ENCODE measurements around the gene CMC1. TPM values are rescaled to one million over a fixed set of nuclear protein-coding genes. Genes with fewer than 3 reads are reported as not detected.

Gene CMC1
- total and polyA plus RNA-seq, 9 of the 15 experiments (the other 6 are each of a cell fraction or from before 2014, with no cell fraction given) = 15.9 to 74.6 (median 48.9) TPM

DNA sequence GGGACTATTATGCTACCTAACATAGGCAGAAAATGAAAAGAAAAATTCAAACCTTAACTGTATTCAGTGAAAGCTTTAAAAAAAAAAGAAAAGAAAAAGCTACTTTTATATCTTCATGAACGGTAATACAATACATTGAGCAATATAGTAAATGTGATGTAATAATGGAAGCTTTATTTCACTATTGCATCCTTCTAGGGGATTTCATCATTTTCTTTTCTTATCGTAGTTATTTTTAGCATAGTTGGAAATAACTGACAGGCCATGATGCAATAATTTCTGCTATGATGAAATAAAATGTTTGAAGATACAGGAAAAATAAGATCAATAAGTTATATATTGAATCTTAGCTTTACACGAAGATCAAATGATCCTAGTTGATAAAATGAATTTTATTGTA lies 66.8 kb downstream of the CMC1 start (continued):
- TF ChIP-seq, protein P1, sequence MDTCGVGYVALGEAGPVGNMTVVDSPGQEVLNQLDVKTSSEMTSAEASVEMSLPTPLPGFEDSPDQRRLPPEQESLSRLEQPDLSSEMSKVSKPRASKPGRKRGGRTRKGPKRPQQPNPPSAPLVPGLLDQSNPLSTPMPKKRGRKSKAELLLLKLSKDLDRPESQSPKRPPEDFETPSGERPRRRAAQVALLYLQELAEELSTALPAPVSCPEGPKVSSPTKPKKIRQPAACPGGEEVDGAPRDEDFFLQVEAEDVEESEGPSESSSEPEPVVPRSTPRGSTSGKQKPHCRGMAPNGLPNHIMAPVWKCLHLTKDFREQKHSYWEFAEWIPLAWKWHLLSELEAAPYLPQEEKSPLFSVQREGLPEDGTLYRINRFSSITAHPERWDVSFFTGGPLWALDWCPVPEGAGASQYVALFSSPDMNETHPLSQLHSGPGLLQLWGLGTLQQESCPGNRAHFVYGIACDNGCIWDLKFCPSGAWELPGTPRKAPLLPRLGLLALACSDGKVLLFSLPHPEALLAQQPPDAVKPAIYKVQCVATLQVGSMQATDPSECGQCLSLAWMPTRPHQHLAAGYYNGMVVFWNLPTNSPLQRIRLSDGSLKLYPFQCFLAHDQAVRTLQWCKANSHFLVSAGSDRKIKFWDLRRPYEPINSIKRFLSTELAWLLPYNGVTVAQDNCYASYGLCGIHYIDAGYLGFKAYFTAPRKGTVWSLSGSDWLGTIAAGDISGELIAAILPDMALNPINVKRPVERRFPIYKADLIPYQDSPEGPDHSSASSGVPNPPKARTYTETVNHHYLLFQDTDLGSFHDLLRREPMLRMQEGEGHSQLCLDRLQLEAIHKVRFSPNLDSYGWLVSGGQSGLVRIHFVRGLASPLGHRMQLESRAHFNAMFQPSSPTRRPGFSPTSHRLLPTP (IDR thresholded peaks at IDR 0.05; ENCODE audit: borderline replicate concordance, extremely low read depth, insufficient read length) = no peak
- TF ChIP-seq SETDB1 (IDR thresholded peaks at IDR 0.05; ENCODE audit: low read length) (no peak), MAFK (IDR thresholded peaks at IDR 0.05; ENCODE audit: low read length) (no peak), ESRRA (IDR thresholded peaks at IDR 0.05; ENCODE audit: borderline replicate concordance, low read depth) (no peak), NR4A1 (CRISPR knock-in tag; IDR thresholded peaks at IDR 0.05) (no peak), NR4A1 (tag; IDR thresholded peaks at IDR 0.05) (no peak), GABPA (tag; conservative IDR thresholded peaks at IDR 0.05; ENCODE audit: low read depth) (no peak), ZNF347 (CRISPR knock-in tag; IDR thresholded peaks at IDR 0.05; ENCODE audit: low read depth) (no peak)
- TF ChIP-seq, protein P2, sequence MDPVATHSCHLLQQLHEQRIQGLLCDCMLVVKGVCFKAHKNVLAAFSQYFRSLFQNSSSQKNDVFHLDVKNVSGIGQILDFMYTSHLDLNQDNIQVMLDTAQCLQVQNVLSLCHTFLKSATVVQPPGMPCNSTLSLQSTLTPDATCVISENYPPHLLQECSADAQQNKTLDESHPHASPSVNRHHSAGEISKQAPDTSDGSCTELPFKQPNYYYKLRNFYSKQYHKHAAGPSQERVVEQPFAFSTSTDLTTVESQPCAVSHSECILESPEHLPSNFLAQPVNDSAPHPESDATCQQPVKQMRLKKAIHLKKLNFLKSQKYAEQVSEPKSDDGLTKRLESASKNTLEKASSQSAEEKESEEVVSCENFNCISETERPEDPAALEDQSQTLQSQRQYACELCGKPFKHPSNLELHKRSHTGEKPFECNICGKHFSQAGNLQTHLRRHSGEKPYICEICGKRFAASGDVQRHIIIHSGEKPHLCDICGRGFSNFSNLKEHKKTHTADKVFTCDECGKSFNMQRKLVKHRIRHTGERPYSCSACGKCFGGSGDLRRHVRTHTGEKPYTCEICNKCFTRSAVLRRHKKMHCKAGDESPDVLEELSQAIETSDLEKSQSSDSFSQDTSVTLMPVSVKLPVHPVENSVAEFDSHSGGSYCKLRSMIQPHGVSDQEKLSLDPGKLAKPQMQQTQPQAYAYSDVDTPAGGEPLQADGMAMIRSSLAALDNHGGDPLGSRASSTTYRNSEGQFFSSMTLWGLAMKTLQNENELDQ (CRISPR knock-in tag; IDR thresholded peaks at IDR 0.05; ENCODE audit: borderline replicate concordance) = no peak
- TF ChIP-seq, protein P3, sequence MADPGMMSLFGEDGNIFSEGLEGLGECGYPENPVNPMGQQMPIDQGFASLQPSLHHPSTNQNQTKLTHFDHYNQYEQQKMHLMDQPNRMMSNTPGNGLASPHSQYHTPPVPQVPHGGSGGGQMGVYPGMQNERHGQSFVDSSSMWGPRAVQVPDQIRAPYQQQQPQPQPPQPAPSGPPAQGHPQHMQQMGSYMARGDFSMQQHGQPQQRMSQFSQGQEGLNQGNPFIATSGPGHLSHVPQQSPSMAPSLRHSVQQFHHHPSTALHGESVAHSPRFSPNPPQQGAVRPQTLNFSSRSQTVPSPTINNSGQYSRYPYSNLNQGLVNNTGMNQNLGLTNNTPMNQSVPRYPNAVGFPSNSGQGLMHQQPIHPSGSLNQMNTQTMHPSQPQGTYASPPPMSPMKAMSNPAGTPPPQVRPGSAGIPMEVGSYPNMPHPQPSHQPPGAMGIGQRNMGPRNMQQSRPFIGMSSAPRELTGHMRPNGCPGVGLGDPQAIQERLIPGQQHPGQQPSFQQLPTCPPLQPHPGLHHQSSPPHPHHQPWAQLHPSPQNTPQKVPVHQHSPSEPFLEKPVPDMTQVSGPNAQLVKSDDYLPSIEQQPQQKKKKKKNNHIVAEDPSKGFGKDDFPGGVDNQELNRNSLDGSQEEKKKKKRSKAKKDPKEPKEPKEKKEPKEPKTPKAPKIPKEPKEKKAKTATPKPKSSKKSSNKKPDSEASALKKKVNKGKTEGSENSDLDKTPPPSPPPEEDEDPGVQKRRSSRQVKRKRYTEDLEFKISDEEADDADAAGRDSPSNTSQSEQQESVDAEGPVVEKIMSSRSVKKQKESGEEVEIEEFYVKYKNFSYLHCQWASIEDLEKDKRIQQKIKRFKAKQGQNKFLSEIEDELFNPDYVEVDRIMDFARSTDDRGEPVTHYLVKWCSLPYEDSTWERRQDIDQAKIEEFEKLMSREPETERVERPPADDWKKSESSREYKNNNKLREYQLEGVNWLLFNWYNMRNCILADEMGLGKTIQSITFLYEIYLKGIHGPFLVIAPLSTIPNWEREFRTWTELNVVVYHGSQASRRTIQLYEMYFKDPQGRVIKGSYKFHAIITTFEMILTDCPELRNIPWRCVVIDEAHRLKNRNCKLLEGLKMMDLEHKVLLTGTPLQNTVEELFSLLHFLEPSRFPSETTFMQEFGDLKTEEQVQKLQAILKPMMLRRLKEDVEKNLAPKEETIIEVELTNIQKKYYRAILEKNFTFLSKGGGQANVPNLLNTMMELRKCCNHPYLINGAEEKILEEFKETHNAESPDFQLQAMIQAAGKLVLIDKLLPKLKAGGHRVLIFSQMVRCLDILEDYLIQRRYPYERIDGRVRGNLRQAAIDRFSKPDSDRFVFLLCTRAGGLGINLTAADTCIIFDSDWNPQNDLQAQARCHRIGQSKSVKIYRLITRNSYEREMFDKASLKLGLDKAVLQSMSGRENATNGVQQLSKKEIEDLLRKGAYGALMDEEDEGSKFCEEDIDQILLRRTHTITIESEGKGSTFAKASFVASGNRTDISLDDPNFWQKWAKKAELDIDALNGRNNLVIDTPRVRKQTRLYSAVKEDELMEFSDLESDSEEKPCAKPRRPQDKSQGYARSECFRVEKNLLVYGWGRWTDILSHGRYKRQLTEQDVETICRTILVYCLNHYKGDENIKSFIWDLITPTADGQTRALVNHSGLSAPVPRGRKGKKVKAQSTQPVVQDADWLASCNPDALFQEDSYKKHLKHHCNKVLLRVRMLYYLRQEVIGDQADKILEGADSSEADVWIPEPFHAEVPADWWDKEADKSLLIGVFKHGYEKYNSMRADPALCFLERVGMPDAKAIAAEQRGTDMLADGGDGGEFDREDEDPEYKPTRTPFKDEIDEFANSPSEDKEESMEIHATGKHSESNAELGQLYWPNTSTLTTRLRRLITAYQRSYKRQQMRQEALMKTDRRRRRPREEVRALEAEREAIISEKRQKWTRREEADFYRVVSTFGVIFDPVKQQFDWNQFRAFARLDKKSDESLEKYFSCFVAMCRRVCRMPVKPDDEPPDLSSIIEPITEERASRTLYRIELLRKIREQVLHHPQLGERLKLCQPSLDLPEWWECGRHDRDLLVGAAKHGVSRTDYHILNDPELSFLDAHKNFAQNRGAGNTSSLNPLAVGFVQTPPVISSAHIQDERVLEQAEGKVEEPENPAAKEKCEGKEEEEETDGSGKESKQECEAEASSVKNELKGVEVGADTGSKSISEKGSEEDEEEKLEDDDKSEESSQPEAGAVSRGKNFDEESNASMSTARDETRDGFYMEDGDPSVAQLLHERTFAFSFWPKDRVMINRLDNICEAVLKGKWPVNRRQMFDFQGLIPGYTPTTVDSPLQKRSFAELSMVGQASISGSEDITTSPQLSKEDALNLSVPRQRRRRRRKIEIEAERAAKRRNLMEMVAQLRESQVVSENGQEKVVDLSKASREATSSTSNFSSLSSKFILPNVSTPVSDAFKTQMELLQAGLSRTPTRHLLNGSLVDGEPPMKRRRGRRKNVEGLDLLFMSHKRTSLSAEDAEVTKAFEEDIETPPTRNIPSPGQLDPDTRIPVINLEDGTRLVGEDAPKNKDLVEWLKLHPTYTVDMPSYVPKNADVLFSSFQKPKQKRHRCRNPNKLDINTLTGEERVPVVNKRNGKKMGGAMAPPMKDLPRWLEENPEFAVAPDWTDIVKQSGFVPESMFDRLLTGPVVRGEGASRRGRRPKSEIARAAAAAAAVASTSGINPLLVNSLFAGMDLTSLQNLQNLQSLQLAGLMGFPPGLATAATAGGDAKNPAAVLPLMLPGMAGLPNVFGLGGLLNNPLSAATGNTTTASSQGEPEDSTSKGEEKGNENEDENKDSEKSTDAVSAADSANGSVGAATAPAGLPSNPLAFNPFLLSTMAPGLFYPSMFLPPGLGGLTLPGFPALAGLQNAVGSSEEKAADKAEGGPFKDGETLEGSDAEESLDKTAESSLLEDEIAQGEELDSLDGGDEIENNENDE (IDR thresholded peaks at IDR 0.05; ENCODE audit: low read depth, low read length) = no peak
